Activated CD4-positive, CD25-positive, alpha-beta regulatory T cell treated with anti-CD3 and anti-CD28 coated beads, Interleukin-2, amount 50 U/mL, for 24 hours (primary cell): Measurements from ENCODE around the gene RUVBL1.

Experiments
- ATAC-seq, 2 donors: fragments of 150-1000 bp; cut with Tn5 transposase; one replicate each; pipeline ENCODE4 v1.10.0; 2021; ENCODE audit warnings: mild to moderate bottlenecking in 1 of 2, moderate library complexity in 1 of 2

The RUVBL1 gene

GRCh38 chr3:128081226-128081625, 42.4 kb downstream of the RUVBL1 start:
- no peak for ATAC-seq

GRCh38 chr3:128080323-128081080, 43.1 kb downstream of the RUVBL1 start:
- no peak for ATAC-seq

GRCh38 chr3:128079823-128080222, 43.8 kb downstream of the RUVBL1 start:
- ATAC-seq = no peak

- ATAC-seq = no peak
Observed at GRCh38 chr3:128078875-128079274, 44.7 kb downstream of the RUVBL1 start.

- no peak for ATAC-seq
Observed at GRCh38 chr3:128078322-128078721, 45.3 kb downstream of the RUVBL1 start.

- no peak for ATAC-seq
Observed at GRCh38 chr3:128077665-128078064, 45.9 kb downstream of the RUVBL1 start.

GRCh38 chr3:128077202-128077624, 46.4 kb downstream of the RUVBL1 start:
- ATAC-seq = peak in 1 of 2 donors; percentile 1

GRCh38 chr3:128076483-128077201, 47.0 kb downstream of the RUVBL1 start:
- peak; percentile 41 to 46 for ATAC-seq

- ATAC-seq = peak; percentile 74 to 77
Observed at GRCh38 chr3:128075522-128076482, 47.8 kb downstream of the RUVBL1 start.

- no peak for ATAC-seq
Observed at GRCh38 chr3:128074851-128075521, 48.6 kb downstream of the RUVBL1 start.

- no peak for ATAC-seq
Observed at GRCh38 chr3:128073807-128074206, 49.8 kb downstream of the RUVBL1 start.

- ATAC-seq = no peak
Observed at GRCh38 chr3:128073185-128073725, 50.4 kb downstream of the RUVBL1 start.

GRCh38 chr3:128072454-128073184, 51.0 kb downstream of the RUVBL1 start:
- ATAC-seq = no peak

- ATAC-seq = no peak
Observed at GRCh38 chr3:128071771-128072453, 51.7 kb downstream of the RUVBL1 start.

GRCh38 chr3:128070898-128071591, 52.6 kb downstream of the RUVBL1 start:
- ATAC-seq = no peak

- ATAC-seq = no peak
Observed at GRCh38 chr3:128069271-128069670, 54.3 kb downstream of the RUVBL1 start.

GRCh38 chr3:128068156-128068620, 55.4 kb downstream of the RUVBL1 start:
- peak in 1 of 2 donors; percentile 63 for ATAC-seq

- ATAC-seq = no peak
Observed at GRCh38 chr3:128067489-128067888, 56.1 kb downstream of the RUVBL1 start.

GRCh38 chr3:128066676-128067075, 56.9 kb downstream of the RUVBL1 start:
- no peak for ATAC-seq

GRCh38 chr3:128066114-128066513, 57.5 kb downstream of the RUVBL1 start:
- ATAC-seq = no peak
